ENCODE measurements around the gene HGS.
A peak's percentile ranks its signal among the peaks of the same experiment; 100 is the strongest.
"Not testable (repeated sequence)": the region's sequence is repeated elsewhere in the genome, so short reads cannot be mapped to it uniquely, and the experiment has no call there.

HGS gene

DNA sequence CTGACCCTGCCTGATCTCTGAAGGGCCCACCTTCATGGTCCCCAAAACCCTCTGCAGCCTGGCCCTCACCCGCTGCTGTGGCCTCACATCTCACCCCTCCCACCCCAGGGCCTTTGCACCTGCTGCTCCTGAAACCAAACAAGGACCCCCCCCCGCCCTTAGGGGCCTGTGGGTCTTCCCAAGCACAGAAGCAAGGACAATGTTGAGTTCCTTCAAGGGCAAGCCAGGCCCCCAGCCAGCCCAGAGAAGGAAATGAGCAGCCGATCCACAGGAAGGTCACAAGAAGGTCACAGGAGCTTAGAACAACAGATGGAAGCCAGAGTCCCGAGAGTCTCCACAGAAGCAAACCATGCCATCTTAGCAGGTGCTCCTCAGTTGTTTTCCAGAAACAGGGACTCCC, 27.0 kb upstream of the HGS start:
- DNase-seq: no peak

- DNase-seq: no peak
These were observed 24.8 kb upstream of the HGS start for GRCh38 chr17:81659038-81659437.

DNA sequence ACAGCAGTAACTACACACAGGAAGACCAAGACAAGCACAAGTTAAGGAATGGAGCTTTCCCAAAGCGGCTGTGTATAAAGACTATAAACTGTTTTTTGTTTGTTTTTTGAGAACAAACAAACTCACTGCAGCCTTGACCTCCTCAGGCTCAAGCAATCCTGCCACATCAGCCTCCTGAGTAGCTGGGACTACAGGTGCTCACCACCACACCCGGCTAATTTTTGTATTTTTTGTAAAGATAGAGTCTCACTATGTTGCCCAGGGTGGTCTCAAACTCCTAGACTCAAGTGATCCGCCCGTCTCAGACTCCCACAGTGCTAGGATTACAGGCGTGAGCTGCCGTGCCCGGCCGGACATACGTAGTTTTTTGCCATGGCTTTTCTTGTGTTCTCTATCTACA, 23.4 kb upstream of the HGS start:
- DNase-seq: no peak

- no peak for DNase-seq
These were observed 21.8 kb upstream of the HGS start for GRCh38 chr17:81662002-81662401.

DNA sequence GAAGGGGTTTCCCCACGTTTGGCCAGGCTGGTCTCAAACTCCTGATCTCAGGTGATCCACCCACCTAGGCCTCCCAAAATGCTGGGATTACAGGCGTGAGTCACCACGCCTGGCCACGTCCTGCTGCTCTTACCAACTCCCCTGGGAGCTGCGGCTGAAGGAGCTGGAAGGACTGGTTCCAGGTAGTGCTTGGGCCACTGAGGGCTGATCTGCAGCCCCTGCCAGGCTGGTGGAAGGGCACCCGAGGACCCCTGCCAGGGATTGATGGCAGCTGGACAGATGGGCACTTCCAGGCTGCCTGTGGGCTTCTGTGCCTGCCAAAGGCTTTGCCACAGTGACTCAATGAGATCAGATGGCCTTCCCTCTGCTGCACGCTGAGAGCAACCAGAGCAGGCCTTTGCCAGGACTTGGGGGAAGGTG, 19.8 kb upstream of the HGS start:
- DNase-seq: no peak

DNA sequence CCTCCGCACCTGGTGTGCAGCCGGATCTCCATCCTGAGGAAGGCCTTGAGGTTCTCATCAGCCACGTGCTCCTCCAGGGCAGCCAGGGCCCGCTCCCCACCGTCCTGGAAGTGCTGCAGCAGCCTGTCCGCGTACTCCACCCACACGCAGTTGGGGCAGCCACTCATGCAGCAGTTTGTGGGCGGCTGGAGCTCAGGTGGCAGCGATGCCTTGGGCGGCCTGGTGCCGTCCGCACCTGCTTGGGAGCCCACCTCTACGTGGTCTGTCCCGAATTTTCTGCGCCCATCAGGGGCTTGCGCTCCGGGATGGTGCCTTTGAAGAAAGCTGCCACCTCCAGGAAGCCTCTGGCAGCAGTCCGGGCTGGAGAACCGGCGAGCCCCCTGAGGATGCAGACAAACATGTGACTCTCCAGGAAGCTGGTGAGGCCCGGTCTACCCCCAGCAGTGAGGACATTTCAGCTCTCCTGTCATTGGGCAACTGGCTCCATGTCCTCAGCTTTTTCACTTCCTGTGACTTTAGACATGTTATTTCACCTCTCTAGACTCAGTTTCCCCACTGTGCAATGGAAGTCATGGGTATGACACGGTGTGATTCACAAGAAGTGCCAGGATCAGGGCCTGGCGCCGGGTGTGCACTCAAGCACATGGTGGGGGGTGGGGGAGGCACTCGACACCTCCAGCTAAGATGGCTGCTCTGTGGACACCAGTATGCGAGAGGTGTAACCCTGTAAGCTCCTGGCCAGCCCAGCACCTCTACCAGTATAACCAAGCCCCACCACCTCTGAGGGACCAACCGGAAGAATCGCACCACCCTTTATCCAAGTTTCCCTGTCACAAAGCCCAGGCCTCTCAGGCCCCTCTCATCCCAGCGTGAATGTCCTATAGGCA, 18.4 kb upstream of the HGS start:
- no peak for DNase-seq

DNA sequence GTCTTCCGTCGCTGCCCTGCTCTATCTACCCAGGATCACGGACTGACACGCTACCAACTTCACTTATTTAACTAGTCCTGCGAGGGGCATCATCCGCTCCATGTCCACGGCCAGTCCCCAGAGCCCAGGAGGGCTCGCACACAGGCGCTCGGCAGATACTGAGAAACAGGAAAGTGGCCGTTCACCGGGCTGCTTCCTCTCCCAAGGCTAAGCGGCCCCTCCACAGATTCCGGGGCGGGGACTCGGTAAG, 17.8 kb upstream of the HGS start:
- no peak for DNase-seq

- DNase-seq: peak; percentile 96
These were observed 17.2 kb upstream of the HGS start, which contains the start of the genes CCDC137 and OXLD1 for GRCh38 chr17:81666342-81667191. Gene CCDC137, plus strand, starts transcription at chr17:81666737. Its CDS starts 30 bp downstream, at chr17:81666767. Gene OXLD1, minus strand, starts transcription at chr17:81666605. Its CDS starts 28 bp downstream, at chr17:81666577.

- DNase-seq: no peak
These were observed 16.1 kb upstream of the HGS start for GRCh38 chr17:81667754-81668153.

DNA sequence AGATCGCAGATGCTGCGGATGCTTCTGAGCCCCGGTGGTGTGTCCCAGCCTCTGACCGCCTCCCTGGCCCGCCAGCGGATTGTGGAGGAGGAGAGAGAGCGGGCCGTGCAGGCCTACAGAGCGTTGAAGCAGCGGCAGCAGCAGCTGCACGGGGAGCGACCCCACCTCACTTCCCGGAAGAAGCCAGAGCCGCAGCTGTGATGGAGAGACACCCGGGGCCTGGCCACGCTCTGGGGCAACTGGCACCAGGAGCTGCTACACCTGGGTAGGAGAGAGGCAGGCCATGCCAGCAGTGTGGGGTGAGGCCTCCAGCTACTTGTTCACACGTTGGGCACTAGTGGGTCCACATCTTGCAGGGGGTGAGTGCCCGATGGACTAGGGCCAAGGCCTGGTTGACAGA, 11.3 kb upstream of the HGS start:
- no peak for DNase-seq

DNA sequence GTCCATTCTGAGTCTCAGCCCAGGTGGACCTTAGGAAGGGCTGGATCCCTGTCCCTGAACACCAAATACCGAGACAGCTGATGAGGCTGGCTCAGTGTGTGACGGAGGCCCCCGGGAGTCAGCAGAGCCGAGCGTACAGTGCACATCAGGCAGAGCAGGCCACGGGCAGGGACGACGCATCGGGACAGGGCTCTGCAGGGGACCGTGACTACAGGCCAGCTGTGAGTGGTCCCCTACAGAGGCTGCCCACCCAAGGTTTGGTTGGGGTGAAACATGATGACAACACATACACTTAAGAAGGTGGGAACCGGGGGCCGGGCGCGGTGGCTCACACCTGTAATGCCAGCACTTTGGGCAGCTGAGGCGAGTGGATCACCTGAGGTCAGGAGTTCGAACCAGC, 10.9 kb upstream of the HGS start:
- no peak for DNase-seq

- no peak for DNase-seq
These were observed 10.1 kb upstream of the HGS start for GRCh38 chr17:81673561-81674258.

GRCh38 chr17:81675515-81676221, 8.1 kb upstream of the HGS start:
- DNase-seq: not testable (repeated sequence)

- no peak for DNase-seq
These were observed 6.9 kb upstream of the HGS start for GRCh38 chr17:81676906-81677305.

- no peak for DNase-seq
These were observed 3.7 kb upstream of the HGS start for GRCh38 chr17:81680150-81680549.

GRCh38 chr17:81681672-81682071, 2.1 kb upstream of the HGS start:
- DNase-seq: no peak

DNA sequence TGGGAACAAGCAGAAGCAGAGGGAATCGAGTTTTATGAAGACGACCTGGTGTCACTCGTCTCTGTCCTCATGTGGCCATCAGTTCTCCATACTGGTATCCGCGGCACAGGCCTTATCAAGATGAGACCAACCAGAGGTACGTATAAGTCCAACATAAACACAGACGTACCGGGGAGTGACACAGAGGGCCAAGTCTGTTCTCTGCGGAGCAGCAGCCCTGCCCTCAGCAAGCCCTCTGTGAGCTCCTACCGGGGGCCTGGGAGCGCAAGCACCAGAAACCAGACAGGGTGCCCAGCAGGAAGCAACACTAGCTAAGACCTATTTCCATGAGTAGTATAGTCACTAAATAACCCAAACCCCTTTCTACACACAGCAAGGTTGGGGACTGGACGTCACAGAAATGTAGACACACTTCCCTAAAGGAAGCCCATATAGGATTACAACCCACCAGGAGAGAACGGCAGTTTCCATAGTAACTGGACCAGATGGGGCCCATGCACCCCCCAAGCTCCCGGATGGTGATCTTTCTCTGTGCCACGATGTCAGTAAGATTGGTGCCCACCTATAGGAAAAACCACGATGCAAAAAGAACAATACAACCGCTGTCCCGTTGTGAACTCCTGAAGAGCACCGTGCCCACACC, 1.1 kb upstream of the HGS start:
- no peak for DNase-seq

GRCh38 chr17:81683208-81683583, 615 bp upstream of the HGS start:
- DNase-seq: no peak

DNA sequence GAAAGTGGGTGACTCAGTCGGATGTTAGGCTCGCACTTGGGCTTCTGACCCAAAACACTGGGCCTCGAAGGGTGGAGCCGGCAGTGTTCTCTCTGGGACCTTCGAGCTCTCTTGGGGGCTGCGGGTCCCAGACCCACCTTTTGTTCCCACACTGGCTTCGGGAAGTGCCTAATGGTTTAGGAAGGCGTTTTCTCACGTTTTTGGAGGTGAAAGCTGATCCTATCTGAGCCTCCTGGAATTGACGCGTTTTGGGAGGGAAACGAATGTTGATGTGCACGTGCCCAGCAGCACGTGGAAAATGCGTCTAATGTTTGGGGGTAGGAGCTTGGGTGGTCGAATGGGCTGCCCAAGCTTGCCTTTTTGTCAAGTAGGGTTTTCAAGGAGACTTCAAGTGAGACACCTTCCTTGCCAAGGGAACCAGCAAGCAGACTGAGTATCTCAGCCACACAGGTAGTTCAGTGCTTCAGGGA, 666 bp downstream of the HGS start:
- no peak for DNase-seq

DNA sequence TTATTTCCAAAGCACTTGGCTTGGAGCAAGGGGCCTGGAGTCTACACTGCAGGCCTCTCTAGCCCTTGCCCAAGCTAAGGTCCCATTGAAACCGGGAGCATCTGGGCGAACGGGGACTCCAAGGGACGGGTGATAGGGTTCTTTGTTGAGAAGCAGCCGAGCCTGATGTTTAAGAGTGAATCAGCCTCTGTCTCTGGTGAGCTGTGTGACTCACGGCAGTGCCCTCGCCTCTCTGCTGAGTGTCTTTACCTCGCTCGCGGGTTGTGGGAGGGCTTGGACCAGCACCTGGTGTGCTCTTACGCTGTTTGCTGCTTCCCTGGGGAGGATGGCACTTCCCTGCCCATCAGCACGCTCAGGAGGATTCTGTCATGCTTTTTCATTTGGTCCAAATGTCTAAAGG, 1.3 kb downstream of the HGS start:
- DNase-seq: no peak

GRCh38 chr17:81686614-81687013, 2.8 kb downstream of the HGS start:
- DNase-seq: no peak

Data from right forelimb (tissue), 1 donor.